GM12874 (cell line): ENCODE data around the gene MRPS18B.

Source experiments
- CTCF ChIP-seq: IDR thresholded peaks from 2 replicates; pipeline ENCODE4 v1.5.1; 2011; ENCODE audit warnings: low read depth, mild to moderate bottlenecking, control low read depth, low read length, moderate library complexity; ENCODE audit not compliant: insufficient read depth

The MRPS18B gene

GRCh38 chr6:30614044-30614842 lies 3.4 kb upstream of the MRPS18B start:
- no peak for TF ChIP-seq CTCF

- no peak for TF ChIP-seq CTCF
Measured at GRCh38 chr6:30614843-30615218, 2.8 kb upstream of the MRPS18B start.

GRCh38 chr6:30615219-30615957 lies 2.3 kb upstream of the MRPS18B start:
- TF ChIP-seq CTCF, result no peak

- TF ChIP-seq CTCF, result no peak
Measured at GRCh38 chr6:30615958-30616810, 1.5 kb upstream of the MRPS18B start.

GRCh38 chr6:30616811-30617564 lies 652 bp upstream of the MRPS18B start, which contains the start of gene PPP1R10:
TSS of gene PPP1R10 (minus strand) at chr6:30617243. CDS start at chr6:30609944, 7,299 bp downstream.
- TF ChIP-seq CTCF, result no peak

GRCh38 chr6:30618270-30618797 lies 694 bp downstream of the MRPS18B start:
- TF ChIP-seq CTCF, result no peak
